ENCODE results near the gene MSS51. TPM values are rescaled to one million over a fixed set of nuclear protein-coding genes. Genes with fewer than 3 reads are reported as not detected.
"Not testable (repeated sequence)": the region's sequence is repeated elsewhere in the genome, so short reads cannot be mapped to it uniquely, and the experiment has no call there.

Gene MSS51
- polyA plus RNA-seq, 6 donors from 2014 or later, result 0.23 to 0.44 (median 0.33) TPM; not detected in 2

GRCh38 chr10:73408978-73409521 is 24.3 kb downstream of the MSS51 start:
- H3K27me3 Mint-ChIP-seq, result no peaks in the 10 kb centered on the region
- H3K36me3 Mint-ChIP-seq, result peaks cover 0 to 6% of the 10 kb centered on the region in 2 donors
- ATAC-seq (ENCODE audit: low read depth in 2 of 2), result no peak
- H3K27ac Mint-ChIP-seq, result peak overlapping the region in 1 of 6 donors; percentile 53
- peak overlapping the region in 1 of 8 donors; percentile 91 for H3K4me3 Mint-ChIP-seq
- H3K9me3 Mint-ChIP-seq, result no peaks in the 10 kb centered on the region
- no peak for DNase-seq
- peaks cover 35 to 68% (median 44%) of the 10 kb centered on the region in 3 donors for H3K4me1 Mint-ChIP-seq

- ATAC-seq (ENCODE audit: low read depth in 2 of 2) (no peak), DNase-seq (no peak)
- Mint-ChIP-seq H3K9me3 (no peaks in the 10 kb centered on the region), H3K36me3 (peaks cover 0 to 6% of the 10 kb centered on the region in 2 donors), H3K27ac (no peak overlapping the region), H3K4me1 (peaks cover 31 to 64% (median 40%) of the 10 kb centered on the region in 3 donors), H3K4me3 (peak overlapping the region in 1 of 8 donors; percentile 62), H3K27me3 (no peaks in the 10 kb centered on the region)
Observed at GRCh38 chr10:73408061-73408460, 25.3 kb downstream of the MSS51 start.

- peaks cover 0 to 6% of the 10 kb centered on the region in 2 donors for H3K36me3 Mint-ChIP-seq
- DNase-seq (no peak), ATAC-seq (ENCODE audit: low read depth in 2 of 2) (no peak)
- H3K4me3 Mint-ChIP-seq, result peak overlapping the region in 1 of 8 donors; percentile 62
- no peak overlapping the region for H3K27ac Mint-ChIP-seq
- no peaks in the 10 kb centered on the region for H3K27me3 Mint-ChIP-seq
- H3K4me1 Mint-ChIP-seq, result peaks cover 27 to 59% (median 38%) of the 10 kb centered on the region in 3 donors
- no peaks in the 10 kb centered on the region for H3K9me3 Mint-ChIP-seq
Observed at GRCh38 chr10:73407495-73407894, 25.9 kb downstream of the MSS51 start.

GRCh38 chr10:73406846-73407245 is 26.5 kb downstream of the MSS51 start:
- H3K27me3 Mint-ChIP-seq, result no peaks in the 10 kb centered on the region
- H3K27ac Mint-ChIP-seq, result no peak overlapping the region
- peaks cover 27 to 54% (median 38%) of the 10 kb centered on the region in 3 donors for H3K4me1 Mint-ChIP-seq
- H3K4me3 Mint-ChIP-seq, result no peak overlapping the region
- DNase-seq (no peak), ATAC-seq (ENCODE audit: low read depth in 2 of 2) (no peak)
- no peaks in the 10 kb centered on the region for H3K9me3 Mint-ChIP-seq
- peaks cover 0 to 6% of the 10 kb centered on the region in 2 donors for H3K36me3 Mint-ChIP-seq

- DNase-seq (no peak), ATAC-seq (ENCODE audit: low read depth in 2 of 2) (no peak)
- Mint-ChIP-seq H3K36me3 (peaks cover 0 to 6% of the 10 kb centered on the region in 2 donors), H3K27me3 (no peaks in the 10 kb centered on the region), H3K4me3 (peak overlapping the region in 1 of 8 donors; percentile 33), H3K9me3 (no peaks in the 10 kb centered on the region), H3K27ac (no peak overlapping the region), H3K4me1 (peaks cover 27 to 43% (median 38%) of the 10 kb centered on the region in 3 donors)
Observed at GRCh38 chr10:73405556-73405955, 27.8 kb downstream of the MSS51 start.

- Mint-ChIP-seq H3K4me1 (peaks cover 23 to 36% (median 32%) of the 10 kb centered on the region in 3 donors), H3K9me3 (no peaks in the 10 kb centered on the region), H3K27ac (no peak overlapping the region), H3K27me3 (no peaks in the 10 kb centered on the region), H3K36me3 (peaks cover 0 to 6% of the 10 kb centered on the region in 2 donors), H3K4me3 (no peak overlapping the region)
- DNase-seq (no peak), ATAC-seq (ENCODE audit: low read depth in 2 of 2) (no peak)
Observed at GRCh38 chr10:73404690-73405089, 28.7 kb downstream of the MSS51 start.

GRCh38 chr10:73401636-73402035 is 31.7 kb downstream of the MSS51 start:
- no peak for DNase-seq
- no peak for ATAC-seq (ENCODE audit: low read depth in 2 of 2)
- Mint-ChIP-seq H3K4me3 (no peak overlapping the region), H3K4me1 (peaks cover 8 to 18% (median 8%) of the 10 kb centered on the region in 3 donors), H3K36me3 (no peaks in the 10 kb centered on the region), H3K27me3 (no peaks in the 10 kb centered on the region), H3K27ac (peak overlapping the region in 2 of 6 donors; percentile 12 to 57), H3K9me3 (no peaks in the 10 kb centered on the region)

- DNase-seq (no peak), ATAC-seq (ENCODE audit: low read depth in 2 of 2) (no peak)
- no peaks in the 10 kb centered on the region for H3K27me3 Mint-ChIP-seq
- H3K27ac Mint-ChIP-seq, result no peak overlapping the region
- no peak overlapping the region for H3K4me3 Mint-ChIP-seq
- H3K36me3 Mint-ChIP-seq, result peaks cover 7 to 12% of the 10 kb centered on the region in 2 donors
- H3K9me3 Mint-ChIP-seq, result no peaks in the 10 kb centered on the region
- peaks cover 0 to 2% (median 0%) of the 10 kb centered on the region in 3 donors for H3K4me1 Mint-ChIP-seq
Observed at GRCh38 chr10:73399063-73399462, 34.3 kb downstream of the MSS51 start.

- ATAC-seq (ENCODE audit: low read depth in 2 of 2), result no peak
- Mint-ChIP-seq H3K27me3 (no peaks in the 10 kb centered on the region), H3K4me1 (peaks cover 0 to 3% (median 2%) of the 10 kb centered on the region in 3 donors)
Observed at GRCh38 chr10:73398024-73398423, 35.3 kb downstream of the MSS51 start.

GRCh38 chr10:73394325-73394724 is 39.0 kb downstream of the MSS51 start:
- ATAC-seq (ENCODE audit: low read depth in 2 of 2); DNase-seq; H3K4me3 Mint-ChIP-seq; H3K27ac Mint-ChIP-seq; H3K27me3 Mint-ChIP-seq; H3K9me3 Mint-ChIP-seq: not testable (repeated sequence)
- Mint-ChIP-seq H3K4me1 (peaks cover 0 to 14% (median 7%) of the 10 kb centered on the region in 3 donors), H3K36me3 (peaks cover 7 to 20% of the 10 kb centered on the region in 2 donors)

More at GRCh38 chr10:73398024-73398423, 35.3 kb downstream of the MSS51 start:
- H3K36me3 Mint-ChIP-seq, result peaks cover 7 to 12% of the 10 kb centered on the region in 2 donors
- no peak overlapping the region for H3K4me3 Mint-ChIP-seq
- no peaks in the 10 kb centered on the region for H3K9me3 Mint-ChIP-seq
- no peak overlapping the region for H3K27ac Mint-ChIP-seq
- DNase-seq, result no peak

- no peak for ATAC-seq (ENCODE audit: low read depth in 2 of 2)
- Mint-ChIP-seq H3K9me3 (no peaks in the 10 kb centered on the region), H3K4me3 (no peak overlapping the region), H3K4me1 (peaks cover 0 to 18% (median 6%) of the 10 kb centered on the region in 3 donors), H3K27ac (no peak overlapping the region), H3K27me3 (no peaks in the 10 kb centered on the region), H3K36me3 (peaks cover 17 to 27% of the 10 kb centered on the region in 2 donors)
- DNase-seq, result no peak
Observed at GRCh38 chr10:73388228-73388627, 45.1 kb downstream of the MSS51 start.

- DNase-seq (no peak), ATAC-seq (ENCODE audit: low read depth in 2 of 2) (no peak)
- no peaks in the 10 kb centered on the region for H3K9me3 Mint-ChIP-seq
- H3K27me3 Mint-ChIP-seq, result no peaks in the 10 kb centered on the region
- peaks cover 25 to 28% of the 10 kb centered on the region in 2 donors for H3K36me3 Mint-ChIP-seq
- H3K4me3 Mint-ChIP-seq, result no peak overlapping the region
- no peak overlapping the region for H3K27ac Mint-ChIP-seq
- peaks cover 0 to 9% (median 0%) of the 10 kb centered on the region in 3 donors for H3K4me1 Mint-ChIP-seq
Observed at GRCh38 chr10:73386583-73386982, 46.8 kb downstream of the MSS51 start.

- ATAC-seq (ENCODE audit: low read depth in 2 of 2), result peak; percentile 51
- Mint-ChIP-seq H3K27me3 (no peaks in the 10 kb centered on the region), H3K27ac (peak overlapping the region in 4 of 6 donors; percentile 6 to 70 (median 48)), H3K4me3 (peak overlapping the region in 1 of 8 donors; percentile 23), H3K9me3 (no peaks in the 10 kb centered on the region), H3K4me1 (peaks cover 5 to 8% (median 7%) of the 10 kb centered on the region in 3 donors), H3K36me3 (peaks cover 21 to 30% of the 10 kb centered on the region in 2 donors)
- DNase-seq, result no peak
Observed at GRCh38 chr10:73379064-73379748, 54.2 kb downstream of the MSS51 start.

GRCh38 chr10:73376679-73377078 is 56.7 kb downstream of the MSS51 start:
- Mint-ChIP-seq H3K27me3 (no peaks in the 10 kb centered on the region), H3K27ac (peak overlapping the region in 1 of 6 donors; percentile 60), H3K4me1 (peaks cover 5 to 8% (median 7%) of the 10 kb centered on the region in 3 donors), H3K4me3 (no peak overlapping the region), H3K36me3 (peaks cover 16 to 23% of the 10 kb centered on the region in 2 donors), H3K9me3 (no peaks in the 10 kb centered on the region)
- no peak for ATAC-seq (ENCODE audit: low read depth in 2 of 2)
- no peak for DNase-seq

All from naive B cell (primary cell).